HL-60 (cell line): ENCODE measurements around the gene SLFN5.

Experiments used
- CTCF ChIP-seq: IDR thresholded peaks from one replicate; pipeline ENCODE4 v1.5.1; 2011; ENCODE audit warnings: low read length, control low read depth, inconsistent platforms; ENCODE audit not compliant: insufficient read depth
- POLR2AphosphoS5 ChIP-seq: IDR thresholded peaks from 2 replicates; pipeline ENCODE4 v1.6.1; 2012; ENCODE audit warnings: low read depth
- REST ChIP-seq: IDR thresholded peaks from 2 replicates; pipeline ENCODE4 v1.6.1; 2012; ENCODE audit warnings: low read depth; ENCODE audit not compliant: insufficient replicate concordance

- TF ChIP-seq POLR2AphosphoS5 (no peak), CTCF (no peak), REST (no peak)
Observed at GRCh38 chr17:35239823-35240222, 3.0 kb upstream of the SLFN5 start.
